ENCODE results near the gene CCNA1. TPM values are rescaled to one million over a fixed set of nuclear protein-coding genes. Genes with fewer than 3 reads are reported as not detected.

CCNA1 gene
- total and polyA plus RNA-seq, 8 donors: 0.15 to 4.6 (median 2.1) TPM

GRCh38 chr13:36413161-36413560 is 19.1 kb upstream of the CCNA1 start:
- ATAC-seq (no peak), DNase-seq (no peak)
- H3K9me3 ChIP-seq: peaks cover 0 to 7% of the 10 kb centered on the region in 2 donors
- H3K36me3 ChIP-seq: no peaks in the 10 kb centered on the region
- no peaks in the 10 kb centered on the region for H3K27me3 ChIP-seq
- no peak overlapping the region for H3K4me3 ChIP-seq
- H3K27ac ChIP-seq: no peak overlapping the region
- H3K4me1 ChIP-seq: peaks cover 0 to 12% of the 10 kb centered on the region in 2 donors
- no peak for TF ChIP-seq CTCF (IDR thresholded peaks at IDR 0.05)
- intact Hi-C loops (cut with DNase I): no loop called here

GRCh38 chr13:36414461-36414860 is 17.8 kb upstream of the CCNA1 start:
- no peak overlapping the region for H3K27ac ChIP-seq
- H3K27me3 ChIP-seq: no peaks in the 10 kb centered on the region
- no peak overlapping the region for H3K4me3 ChIP-seq
- ATAC-seq: no peak
- DNase-seq: no peak
- no peaks in the 10 kb centered on the region for H3K36me3 ChIP-seq
- no peak for TF ChIP-seq CTCF (IDR thresholded peaks at IDR 0.05)
- H3K4me1 ChIP-seq: peaks cover 0 to 16% of the 10 kb centered on the region in 2 donors
- H3K9me3 ChIP-seq: peaks cover 0 to 7% of the 10 kb centered on the region in 2 donors
- intact Hi-C loops (cut with DNase I): no loop called here

- intact Hi-C loops (cut with DNase I): no loop called here
- H3K27me3 ChIP-seq: no peaks in the 10 kb centered on the region
- H3K9me3 ChIP-seq: peaks cover 0 to 7% of the 10 kb centered on the region in 2 donors
- ATAC-seq (no peak), DNase-seq (no peak)
- no peaks in the 10 kb centered on the region for H3K36me3 ChIP-seq
- no peak overlapping the region for H3K27ac ChIP-seq
- H3K4me3 ChIP-seq: no peak overlapping the region
- peaks cover 0 to 30% of the 10 kb centered on the region in 2 donors for H3K4me1 ChIP-seq
- no peak for TF ChIP-seq CTCF (IDR thresholded peaks at IDR 0.05)
Measured at GRCh38 chr13:36417331-36417730, 15.0 kb upstream of the CCNA1 start.

GRCh38 chr13:36418022-36418805 is 14.1 kb upstream of the CCNA1 start:
- Histone ChIP-seq H3K4me3 (no peak overlapping the region), H3K4me1 (peaks cover 0 to 30% of the 10 kb centered on the region in 2 donors), H3K27ac (no peak overlapping the region), H3K36me3 (no peaks in the 10 kb centered on the region), H3K27me3 (no peaks in the 10 kb centered on the region), H3K9me3 (peaks cover 0 to 7% of the 10 kb centered on the region in 2 donors)
- intact Hi-C loops (cut with DNase I): no loop called here
- no peak for DNase-seq
- ATAC-seq: peak; percentile 58
- no peak for TF ChIP-seq CTCF (IDR thresholded peaks at IDR 0.05)

- H3K4me3 ChIP-seq: no peak overlapping the region
- H3K36me3 ChIP-seq: no peaks in the 10 kb centered on the region
- DNase-seq (peak in 2 of 4 donors; percentile 56 to 75), ATAC-seq (peak; percentile 97)
- peaks cover 0 to 6% of the 10 kb centered on the region in 2 donors for H3K9me3 ChIP-seq
- intact Hi-C loops (cut with DNase I): no loop called here
- H3K27me3 ChIP-seq: no peaks in the 10 kb centered on the region
- H3K4me1 ChIP-seq: peaks cover 0 to 30% of the 10 kb centered on the region in 2 donors
- TF ChIP-seq CTCF (IDR thresholded peaks at IDR 0.05): peak; percentile 75 to 83
- H3K27ac ChIP-seq: no peak overlapping the region
Measured at GRCh38 chr13:36420437-36420891, 11.8 kb upstream of the CCNA1 start.

Measured in left lung (tissue), 10 donors.